ENCODE measurements around the gene L3MBTL4. TPM values are rescaled to one million over a fixed set of nuclear protein-coding genes. Genes with fewer than 3 reads are reported as not detected.

Gene L3MBTL4
- total RNA-seq, 1 experiment from 2014 or later = not detected

- Histone ChIP-seq H3K9ac (ENCODE audit: low read length) (no peak overlapping the region), H3K4me1 (ENCODE audit: control insufficient read depth in 1 of 2, insufficient read depth in 2 of 2, low read length in 2 of 2) (no peaks in the 10 kb centered on the region), H3K79me2 (ENCODE audit: insufficient read depth, low read length) (no peaks in the 10 kb centered on the region), H4K20me1 (ENCODE audit: insufficient read depth) (no peaks in the 10 kb centered on the region), H2AFZ (ENCODE audit: low read depth, low read length, poor library complexity, severe bottlenecking) (no peak overlapping the region), H3K9me3 (ENCODE audit: control insufficient read depth in 1 of 2, insufficient read depth in 1 of 2, low read depth in 1 of 2, low read length in 2 of 2) (peaks cover 6 to 23% of the 10 kb centered on the region in 2 experiments; a peak in 3 of 4 replicates), H3K27me3 (ENCODE audit: insufficient read depth, low read length) (no peaks in the 10 kb centered on the region), H3K27ac (ENCODE audit: low read depth, low read length) (no peak overlapping the region), H3K36me3 (ENCODE audit: control insufficient read depth in 1 of 2, insufficient read depth in 2 of 2, low read length in 2 of 2) (no peaks in the 10 kb centered on the region), H3K9me2 (ENCODE audit: insufficient read depth) (no peaks in the 10 kb centered on the region), H3K4me2 (ENCODE audit: low read length) (no peak overlapping the region), H3K4me3 (replicated peaks in 1 of 2; ENCODE audit: low read depth in 1 of 2, low read length in 2 of 2) (no peak overlapping the region)
- TF ChIP-seq SIN3A (IDR thresholded peaks at IDR 0.05; ENCODE audit: low read depth) (no peak), CBX3 (IDR thresholded peaks at IDR 0.05; ENCODE audit: low read depth) (no peak)
- intact Hi-C loops (cut with micrococcal nuclease) = no loop called here
- DNase-seq (ENCODE audit: low read depth, low spot score) (no peak), ATAC-seq (no peak)
- POLR2A ChIA-PET = no interaction called here
- RAD21 ChIA-PET (ENCODE audit: low non-redundant PET in 1 of 2, low total read pairs in 2 of 2, uncharacterized antibody in 2 of 2, unreplicated experiment in 2 of 2) = no interaction called here
- BruUV-seq (replicated peaks) = no TSS peak
- CTCF ChIA-PET = no interaction called here
Measured at GRCh38 chr18:6452194-6452593, 37.5 kb upstream of the L3MBTL4 start.

- Histone ChIP-seq H3K4me1 (ENCODE audit: control insufficient read depth in 1 of 2, insufficient read depth in 2 of 2, low read length in 2 of 2) (no peaks in the 10 kb centered on the region), H3K36me3 (ENCODE audit: control insufficient read depth in 1 of 2, insufficient read depth in 2 of 2, low read length in 2 of 2) (no peaks in the 10 kb centered on the region), H3K9me3 (ENCODE audit: control insufficient read depth in 1 of 2, insufficient read depth in 1 of 2, low read depth in 1 of 2, low read length in 2 of 2) (peaks cover 7 to 25% of the 10 kb centered on the region in 2 experiments; a peak in 3 of 4 replicates), H3K4me3 (replicated peaks in 1 of 2; ENCODE audit: low read depth in 1 of 2, low read length in 2 of 2) (no peak overlapping the region), H3K9ac (ENCODE audit: low read length) (no peak overlapping the region), H3K9me2 (ENCODE audit: insufficient read depth) (no peaks in the 10 kb centered on the region), H3K27me3 (ENCODE audit: insufficient read depth, low read length) (no peaks in the 10 kb centered on the region), H2AFZ (ENCODE audit: low read depth, low read length, poor library complexity, severe bottlenecking) (no peak overlapping the region), H3K79me2 (ENCODE audit: insufficient read depth, low read length) (no peaks in the 10 kb centered on the region), H3K4me2 (ENCODE audit: low read length) (no peak overlapping the region), H4K20me1 (ENCODE audit: insufficient read depth) (no peaks in the 10 kb centered on the region), H3K27ac (ENCODE audit: low read depth, low read length) (no peak overlapping the region)
- no TSS peak for BruUV-seq (replicated peaks)
- ChIA-PET CTCF (no interaction called here), RAD21 (ENCODE audit: low non-redundant PET in 1 of 2, low total read pairs in 2 of 2, uncharacterized antibody in 2 of 2, unreplicated experiment in 2 of 2) (no interaction called here), POLR2A (no interaction called here)
- intact Hi-C loops (cut with micrococcal nuclease) = no loop called here
- DNase-seq (ENCODE audit: low read depth, low spot score) (no peak), ATAC-seq (no peak)
- TF ChIP-seq EGR1 (IDR thresholded peaks at IDR 0.05; ENCODE audit: low read depth) = no peak
- no peak for TF ChIP-seq SP1 (IDR thresholded peaks at IDR 0.05; ENCODE audit: low read depth)
- TF ChIP-seq ATF3 (IDR thresholded peaks at IDR 0.05) = no peak
Measured at GRCh38 chr18:6449213-6449612, 34.5 kb upstream of the L3MBTL4 start.
